HepG2 (cell line): ENCODE results near the gene CORO7. TPM values are rescaled to one million over a fixed set of nuclear protein-coding genes. Genes with fewer than 3 reads are reported as not detected.

Experiments used
- FOXK2 ChIP-seq: fragments of 450-650 bp; IDR thresholded peaks from 2 replicates; pipeline ENCODE4 v1.6.1; 2016
- NFYB ChIP-seq: sonication (generic); formaldehyde crosslinking; IDR thresholded peaks from 2 replicates; pipeline ENCODE4 v1.4.0; 2020; ENCODE audit warnings: missing genetic modification reagents
- TERF1 ChIP-seq: sonication (generic); formaldehyde crosslinking; IDR thresholded peaks from 2 replicates; pipeline ENCODE4 v1.8.0; 2022; ENCODE audit warnings: mild to moderate bottlenecking, missing genetic modification reagents, moderate library complexity
- ZNF407 ChIP-seq: sonication (generic); formaldehyde crosslinking; IDR thresholded peaks from one replicate; pipeline ENCODE4 v1.5.1; 2020; ENCODE audit warnings: mild to moderate bottlenecking, missing genetic modification reagents; ENCODE audit errors: not compliant biosample characterization
- polyA plus RNA-seq, 8 experiments: library from polyadenylated mRNA; depleted of rRNA in 3 of 8; stranded (reverse) in 7 of 8; unstranded in 1 of 8; fragments of >200 nt; fragmentation: Illumina TruSeq in 4 of 8; extraction: Trizol in 4 of 8; gene quantifications; 2 replicates each; pipeline versions ENCODE4 v1.2.1 to v1.2.3, GENCODE V29; 2011 to 2016; ENCODE audit warnings: low read depth in 4 of 8, missing spikeins in 1 of 8, mixed read lengths in 1 of 8; ENCODE audit not compliant: insufficient read depth in 1 of 8
- total RNA-seq, 5 experiments: library from RNA; depleted of rRNA; stranded (reverse); fragments of >200 nt; fragmentation: Illumina TruSeq; extraction: Trizol; gene quantifications; 2 replicates each; pipeline ENCODE4 v1.2.3, GENCODE V29; 2016; ENCODE audit warnings: low read depth in 1 of 5

Gene CORO7
- total and polyA plus RNA-seq, 2 of the 13 experiments (the other 11 are each of a cell fraction or from before 2014, with no cell fraction given), result 9.9 to 14.3 TPM

GRCh38 chr16:4416200-4417032, at the start of gene CORO7 (continued):
- TF ChIP-seq ZNF407 (CRISPR knock-in tag), result no peak
- no peak for TF ChIP-seq FOXK2
- TF ChIP-seq NFYB (CRISPR knock-in tag), result peak; percentile 85
- peak; percentile 22; the same call in 1 of the 2 replicates for TF ChIP-seq TERF1 (CRISPR knock-in tag)
